HG03354 (cell line): ENCODE results near the gene MRPS14.

Experiments used
- ATAC-seq: cut with Tn5 transposase; IDR thresholded peaks from one replicate; pipeline ENCODE4 v1.9.1; 2021; ENCODE audit warnings: mild to moderate bottlenecking; ENCODE audit not compliant: unreplicated experiment, poor library complexity, severe bottlenecking

Gene MRPS14

DNA sequence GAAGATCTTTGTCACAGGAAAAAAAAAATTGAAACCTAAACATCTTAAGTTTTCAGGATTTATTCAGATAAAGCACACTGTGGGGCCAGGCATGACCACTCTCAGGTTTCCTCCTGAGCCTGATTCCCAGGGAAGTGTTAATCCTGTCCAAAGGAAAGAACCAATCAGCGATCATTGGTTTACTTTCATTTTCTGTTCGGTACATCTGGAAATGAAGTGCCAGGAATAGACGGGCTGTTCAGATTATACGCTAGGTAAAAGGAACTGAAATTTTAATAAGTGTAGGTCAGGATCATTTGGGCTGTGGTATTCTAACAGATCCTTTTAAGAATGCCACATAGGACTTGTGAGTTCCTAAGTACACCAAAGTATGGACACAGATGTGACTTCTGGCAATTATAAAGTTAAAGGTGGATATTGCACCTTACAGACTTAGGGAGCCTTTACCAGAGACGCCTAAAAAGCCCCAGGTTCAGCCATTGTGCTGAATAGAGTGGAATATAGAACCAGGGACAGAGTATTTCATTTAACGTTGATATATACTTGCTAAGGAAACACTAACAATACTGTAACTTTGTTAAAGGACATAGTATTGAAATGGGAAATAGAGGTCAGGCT is 32.7 kb downstream of the MRPS14 start:
- ATAC-seq: no peak

DNA sequence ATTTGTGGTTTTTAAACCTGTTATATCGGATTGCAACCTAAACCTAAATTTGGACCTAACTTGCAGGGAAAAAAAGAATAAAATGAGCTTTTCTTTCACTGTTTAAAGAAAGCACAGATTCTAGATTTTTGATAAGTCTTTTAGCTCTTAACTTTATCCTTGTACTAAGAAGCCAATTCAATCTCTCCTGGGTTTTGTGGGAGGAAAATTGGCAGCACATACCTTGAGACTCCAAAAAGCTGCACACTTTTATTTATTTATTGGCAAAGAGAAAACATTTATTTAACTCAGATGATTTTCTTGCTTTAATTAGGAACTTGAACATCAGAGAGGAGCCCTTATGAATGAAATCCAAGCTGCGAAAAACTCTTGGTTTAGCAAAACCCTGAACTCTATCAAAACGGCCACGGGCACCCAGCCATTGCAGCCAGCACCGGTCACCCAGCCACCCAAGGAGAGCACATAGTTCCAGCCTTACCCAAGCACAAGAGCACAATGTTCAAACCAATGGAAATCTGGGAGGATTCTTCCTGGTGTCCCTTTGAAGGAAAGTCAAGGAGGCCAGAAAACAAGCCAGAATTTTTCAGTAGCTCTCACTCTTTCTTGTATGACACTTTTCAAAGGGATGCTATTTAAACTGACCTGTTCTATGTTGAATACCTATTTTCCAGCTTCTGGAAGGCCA is 33.5 kb downstream of the MRPS14 start:
- no peak for ATAC-seq

- no peak for ATAC-seq
Measured at GRCh38 chr1:174988986-174989385, 34.2 kb downstream of the MRPS14 start.

DNA sequence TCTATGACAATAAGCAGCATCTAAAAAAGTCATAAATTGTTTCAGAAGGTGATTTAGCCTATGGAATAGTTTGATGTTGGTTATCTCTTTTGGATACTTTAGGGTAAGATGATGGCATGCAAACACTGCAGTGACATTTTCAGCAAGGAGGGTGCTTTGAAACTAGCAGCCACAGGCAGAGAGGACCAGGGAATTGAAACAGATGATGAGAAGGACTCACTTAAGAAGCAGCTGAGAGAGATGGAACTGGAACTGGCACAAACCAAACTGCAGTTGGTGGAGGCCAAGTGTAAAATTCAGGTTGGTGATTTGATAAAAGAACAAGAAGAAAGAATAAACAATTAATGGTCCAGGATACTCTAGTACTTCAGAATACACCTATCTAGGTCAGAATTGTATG is 34.7 kb downstream of the MRPS14 start:
- no peak for ATAC-seq

- ATAC-seq: no peak
Measured at GRCh38 chr1:174984952-174985351, 38.3 kb downstream of the MRPS14 start.

DNA sequence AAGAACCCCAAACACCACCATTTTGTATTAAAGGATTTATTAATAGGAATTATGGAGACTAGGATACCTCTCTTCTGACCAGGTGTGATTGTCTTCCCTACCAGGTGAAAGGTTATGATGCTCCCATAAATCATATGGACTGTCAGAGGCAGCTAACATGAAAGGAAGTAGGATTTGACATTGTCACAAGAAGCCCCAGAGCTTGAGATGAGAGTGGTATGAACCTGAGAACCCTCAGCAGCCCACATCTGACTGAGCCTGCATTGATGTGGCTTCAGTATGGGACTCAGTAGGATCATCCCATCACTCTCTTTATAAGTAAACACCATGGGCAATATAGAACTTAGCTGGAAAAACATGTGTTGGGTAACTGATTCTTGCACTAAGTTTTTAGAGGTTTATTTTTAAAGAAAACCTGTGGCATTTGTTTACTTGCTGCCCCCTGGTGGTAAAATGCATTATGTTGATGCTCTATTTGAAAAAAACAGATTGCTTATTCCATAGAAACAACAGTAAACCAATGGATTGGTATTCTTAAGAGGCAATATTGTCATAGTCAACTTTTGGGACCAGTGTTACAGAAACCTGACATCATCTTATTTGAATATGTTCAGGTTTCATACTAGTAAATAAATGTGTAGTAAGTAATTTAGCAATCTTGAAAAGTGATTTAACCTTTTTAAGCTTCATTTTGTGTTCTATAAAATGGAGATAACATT is 40.1 kb downstream of the MRPS14 start:
- ATAC-seq: no peak

DNA sequence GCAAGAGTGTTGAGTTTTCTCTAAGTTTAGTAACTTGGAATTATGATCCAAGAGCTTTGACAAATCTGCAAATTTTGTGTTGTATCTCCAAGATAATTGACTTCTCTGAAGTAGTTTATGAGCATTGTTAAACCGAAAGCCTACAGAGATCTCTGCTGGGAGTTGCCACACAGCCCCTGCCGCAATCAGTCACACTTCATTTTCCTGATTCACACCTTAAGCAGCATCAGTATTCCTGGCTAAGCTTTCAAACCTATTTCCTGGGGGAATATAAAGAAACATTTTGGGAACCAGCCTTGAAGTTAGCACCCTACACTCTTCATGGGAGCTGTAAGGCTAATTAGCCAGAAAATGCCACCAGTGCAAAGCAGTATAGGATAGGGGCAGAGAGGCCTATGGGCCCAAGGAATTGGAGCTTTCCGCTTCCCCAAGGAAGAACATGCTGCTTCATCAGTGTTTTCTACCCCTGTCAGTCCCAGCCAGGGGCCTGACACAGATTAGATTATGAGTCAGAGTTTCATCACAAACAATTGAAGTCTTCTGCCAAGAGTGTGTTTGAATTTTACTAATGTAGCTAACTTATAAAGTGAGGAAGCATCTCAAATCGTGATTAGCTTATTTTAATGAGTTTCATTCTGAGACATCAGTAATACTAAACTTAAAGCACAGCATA is 46.7 kb downstream of the MRPS14 start:
- ATAC-seq: no peak

DNA sequence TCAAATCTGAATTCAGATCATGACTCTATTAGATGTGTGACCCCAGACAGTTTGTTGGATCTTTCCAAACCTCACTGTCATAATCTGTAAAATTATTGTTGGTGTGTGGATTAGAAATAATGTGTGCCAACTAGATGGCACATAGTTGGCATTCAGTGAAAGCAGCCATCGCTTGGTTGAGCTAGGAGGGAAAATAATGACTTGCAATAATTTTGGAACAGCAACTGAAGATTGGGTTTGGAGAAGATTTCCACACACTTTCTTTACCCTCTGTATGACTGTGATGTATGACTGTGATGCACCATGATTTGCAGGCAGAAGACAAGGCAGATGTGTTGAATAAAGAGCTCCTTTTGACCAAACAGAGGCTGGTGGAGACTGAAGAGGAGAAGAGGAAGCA is 47.5 kb downstream of the MRPS14 start:
- no peak for ATAC-seq

- ATAC-seq: no peak
Measured at GRCh38 chr1:174974711-174975119, 48.5 kb downstream of the MRPS14 start.

- no peak for ATAC-seq
Measured at GRCh38 chr1:174971902-174972301, 51.3 kb downstream of the MRPS14 start.

GRCh38 chr1:174971466-174971865 is 51.8 kb downstream of the MRPS14 start:
- ATAC-seq: no peak

GRCh38 chr1:174969977-174970376 is 53.2 kb downstream of the MRPS14 start:
- ATAC-seq: peak; percentile 49

- peak; percentile 64 for ATAC-seq
Measured at GRCh38 chr1:174968750-174969244, 54.4 kb downstream of the MRPS14 start.

DNA sequence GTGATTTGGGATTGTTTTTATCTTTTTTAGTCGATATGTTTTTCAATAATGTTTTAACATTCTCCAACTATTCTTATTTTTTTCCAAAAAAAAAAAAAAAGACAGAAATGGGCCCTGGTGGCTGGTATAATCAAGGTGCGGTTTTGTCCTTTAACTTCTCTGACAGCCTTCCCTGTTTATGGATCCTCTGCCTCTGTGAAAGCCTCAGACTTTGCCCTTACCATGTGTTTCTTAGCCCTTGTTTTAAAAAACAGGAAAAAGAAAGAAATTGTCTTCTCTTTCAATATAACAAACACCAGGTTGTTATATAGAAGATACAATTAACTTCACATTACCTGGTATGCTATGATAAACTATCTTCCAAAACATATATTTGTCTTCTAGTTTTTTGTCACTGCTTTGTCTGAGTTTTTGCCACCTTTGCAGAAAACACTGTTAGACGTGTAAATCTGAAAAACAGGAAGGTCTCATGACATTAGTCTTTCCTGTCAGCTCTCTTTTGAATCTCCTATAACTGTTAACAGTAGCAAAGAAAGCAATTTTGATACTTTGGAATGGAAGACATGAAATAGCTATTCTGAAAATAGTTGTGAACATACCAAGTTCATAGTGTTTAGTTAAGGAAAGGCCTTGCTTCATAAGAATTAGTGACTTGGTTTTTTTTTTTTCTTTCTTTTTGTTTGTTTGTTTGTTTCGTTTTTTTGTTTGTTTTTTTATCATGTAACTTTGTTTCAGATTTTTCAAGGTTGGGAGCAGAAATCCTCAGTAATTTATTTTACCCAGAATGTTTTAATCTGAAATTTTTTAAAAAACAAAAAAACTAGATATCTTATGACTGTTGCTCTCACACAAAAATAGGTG is 55.1 kb downstream of the MRPS14 start:
- no peak for ATAC-seq

GRCh38 chr1:174966008-174966572 is 57.1 kb downstream of the MRPS14 start:
- no peak for ATAC-seq

DNA sequence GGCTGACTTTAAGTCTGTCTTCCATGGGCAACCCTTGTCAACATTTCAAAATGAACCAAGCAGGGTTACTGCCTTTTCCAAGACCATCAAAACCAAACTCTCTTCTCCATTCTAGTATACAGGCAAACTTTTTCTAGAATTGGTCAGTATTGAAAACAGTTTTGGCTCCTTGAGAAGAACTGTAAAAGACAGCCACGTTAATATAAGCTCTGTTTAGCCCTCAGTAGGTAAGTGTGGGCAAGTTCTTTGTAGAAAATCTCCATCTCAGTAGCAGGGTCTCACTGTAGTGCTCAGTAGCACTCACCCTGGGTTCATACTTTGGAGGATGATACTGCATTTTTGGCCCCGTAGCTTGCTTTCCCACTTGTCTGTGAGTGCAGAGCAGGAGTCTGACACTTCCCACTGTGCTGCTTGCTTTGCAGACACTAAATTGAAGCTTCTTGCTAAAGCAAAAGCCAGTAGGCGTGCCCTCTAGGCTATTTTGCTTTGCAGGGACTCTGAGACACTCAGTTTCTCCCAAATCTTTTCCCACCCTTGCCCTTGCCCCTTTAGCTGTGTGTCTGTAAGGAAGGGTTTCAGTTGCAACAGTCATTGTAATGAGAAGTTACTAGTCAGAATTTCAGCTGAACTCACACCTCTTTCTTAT is 57.7 kb downstream of the MRPS14 start:
- no peak for ATAC-seq

GRCh38 chr1:174964972-174965361 is 58.3 kb downstream of the MRPS14 start:
- ATAC-seq: no peak

- ATAC-seq: peak; percentile 42
Measured at GRCh38 chr1:174964261-174964971, 58.8 kb downstream of the MRPS14 start.
